Fibroblast of lung (primary cell): ENCODE results near the gene EGR4. TPM values are rescaled to one million over a fixed set of nuclear protein-coding genes. Genes with fewer than 3 reads are reported as not detected.
A peak's percentile ranks its signal among the peaks of the same experiment; 100 is the strongest.

Source experiments
- DNase-seq, 2 donors: peaks; one replicate each; pipeline versions ENCODE4 v3.0.0 to v3.0.0-alpha.2; 2010; ENCODE audit warnings: low read depth in 2 of 2
- H2AFZ ChIP-seq: 2 replicates; pipeline ENCODE4 v1.5.1; 2012; ENCODE audit warnings: low read length, control low read depth, inconsistent platforms
- H3K27ac ChIP-seq: 2 replicates; pipeline ENCODE4 v1.5.1; 2011; ENCODE audit warnings: low read length, control low read depth; ENCODE audit not compliant: insufficient read depth
- H3K27me3 ChIP-seq: 2 replicates; pipeline ENCODE4 v1.5.1; 2011; ENCODE audit warnings: mild to moderate bottlenecking, low read length; ENCODE audit not compliant: control insufficient read depth, insufficient read depth
- H3K36me3 ChIP-seq: 2 replicates; pipeline ENCODE4 v1.5.1; 2011; ENCODE audit warnings: low read length; ENCODE audit not compliant: control insufficient read depth, insufficient read depth
- H3K4me1 ChIP-seq: 2 replicates; pipeline ENCODE4 v1.5.1; 2011; ENCODE audit warnings: low read length; ENCODE audit not compliant: control insufficient read depth, insufficient read depth; ENCODE audit errors: extremely low read depth
- H3K4me2 ChIP-seq: 2 replicates; pipeline ENCODE4 v1.5.1; 2011; ENCODE audit warnings: low read length, control low read depth; ENCODE audit not compliant: insufficient read depth; ENCODE audit errors: extremely low read depth
- H3K4me3 ChIP-seq, 4 experiments: fragments of 200-600 bp in 1 of 4; sonication (generic) in 1 of 4; replicated peaks in 1 of 4; 2 replicates each; pipeline ENCODE4 v1.5.1; 2011 to 2016; ENCODE audit warnings: low read length in 4 of 4, low read depth in 3 of 4, mild to moderate bottlenecking in 3 of 4, control low read depth in 2 of 4, inconsistent platforms in 1 of 4, mixed read lengths in 1 of 4; ENCODE audit not compliant: insufficient read depth in 1 of 4; ENCODE audit errors: control extremely low read depth in 1 of 4
- H3K79me2 ChIP-seq: 2 replicates; pipeline ENCODE4 v1.5.1; 2012; ENCODE audit warnings: mild to moderate bottlenecking, low read length, inconsistent platforms; ENCODE audit not compliant: control insufficient read depth, insufficient read depth
- H3K9ac ChIP-seq: 2 replicates; pipeline ENCODE4 v1.5.1; 2011; ENCODE audit warnings: mild to moderate bottlenecking, low read length, control low read depth; ENCODE audit not compliant: insufficient read depth
- H3K9me3 ChIP-seq: 2 replicates; pipeline ENCODE4 v1.5.1; 2012; ENCODE audit warnings: low read depth, low read length; ENCODE audit not compliant: control insufficient read depth, insufficient read depth
- H4K20me1 ChIP-seq: 2 replicates; pipeline ENCODE4 v1.5.1; 2011; ENCODE audit warnings: low read length; ENCODE audit not compliant: control insufficient read depth, insufficient read depth; ENCODE audit errors: extremely low read depth
- EZH2 ChIP-seq: IDR thresholded peaks from 2 replicates; pipeline ENCODE4 v1.5.1; 2012; ENCODE audit warnings: low read length, control low read depth, mild to moderate bottlenecking; ENCODE audit errors: missing control alignments
- polyA plus RNA-seq, 2 donors: library from polyadenylated mRNA; depleted of rRNA in 1 of 2; stranded (reverse) in 1 of 2; unstranded in 1 of 2; fragments of >200 nt; gene quantifications; 2 replicates each; pipeline ENCODE4 v1.2.1, GENCODE V29; 2011 to 2012; ENCODE audit warnings: missing spikeins in 1 of 2
- total RNA-seq: library from RNA; depleted of rRNA; stranded (reverse); fragments of >200 nt; gene quantifications from 2 replicates; pipeline ENCODE4 v1.2.1, GENCODE V29; 2014
- TF ChIP-seq, protein P1 (sequence below), 2 donors: IDR thresholded peaks in 1 of 2; conservative IDR thresholded peaks in 1 of 2; 1 replicate in 1 of 2; 2 replicates in 1 of 2; pipeline ENCODE4 v1.5.1; 2011 to 2012; ENCODE audit warnings: low read length in 2 of 2, control low read depth in 1 of 2, inconsistent platforms in 1 of 2, low read depth in 1 of 2, mild to moderate bottlenecking in 1 of 2

EGR4 gene
- total and polyA plus RNA-seq, 2 donors (not counting 1 experiment from before 2014, with no cell fraction given), result not detected

DNA sequence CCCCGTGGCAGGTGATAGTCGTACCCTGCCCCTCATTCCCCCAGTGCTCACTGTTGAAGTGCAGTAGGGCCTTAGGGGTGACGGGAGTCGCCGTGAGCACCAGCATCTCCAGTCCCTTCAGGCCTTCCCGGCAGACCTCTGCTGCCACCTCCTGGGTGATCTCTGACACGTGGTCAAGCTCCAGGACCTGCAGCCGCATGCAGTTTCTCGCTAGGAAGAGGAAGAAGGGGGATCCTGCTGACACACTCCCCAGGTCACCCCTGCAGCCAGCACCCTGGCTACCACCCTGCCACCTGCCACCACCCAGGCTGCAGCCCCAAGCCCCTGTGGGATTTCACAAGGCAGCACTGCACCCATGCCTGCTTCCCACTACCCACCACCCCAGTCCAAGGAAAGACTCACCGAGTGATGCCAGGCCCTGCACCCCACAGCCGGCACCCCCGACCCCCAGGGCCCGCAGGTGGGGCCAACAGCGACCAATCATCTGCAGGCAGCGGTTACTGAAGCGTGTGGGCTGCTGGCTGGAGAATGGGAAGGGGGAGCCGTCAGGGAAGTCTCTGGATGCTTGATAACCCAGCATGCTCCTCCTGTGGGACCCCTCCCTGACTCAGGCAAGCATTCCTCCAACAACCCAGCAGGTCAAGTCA is 32.9 kb downstream of the EGR4 start:
- Histone ChIP-seq H3K9me3 (no peaks in the 10 kb centered on the region), H3K4me3 (no peak overlapping the region), H4K20me1 (no peaks in the 10 kb centered on the region), H3K4me1 (no peaks in the 10 kb centered on the region), H2AFZ (no peak overlapping the region), H3K36me3 (no peaks in the 10 kb centered on the region), H3K79me2 (no peaks in the 10 kb centered on the region), H3K4me2 (no peak overlapping the region), H3K9ac (no peak overlapping the region), H3K27me3 (no peaks in the 10 kb centered on the region), H3K27ac (no peak overlapping the region)
- DNase-seq, result peak; percentile 34 to 36
- TF ChIP-seq, protein P1, sequence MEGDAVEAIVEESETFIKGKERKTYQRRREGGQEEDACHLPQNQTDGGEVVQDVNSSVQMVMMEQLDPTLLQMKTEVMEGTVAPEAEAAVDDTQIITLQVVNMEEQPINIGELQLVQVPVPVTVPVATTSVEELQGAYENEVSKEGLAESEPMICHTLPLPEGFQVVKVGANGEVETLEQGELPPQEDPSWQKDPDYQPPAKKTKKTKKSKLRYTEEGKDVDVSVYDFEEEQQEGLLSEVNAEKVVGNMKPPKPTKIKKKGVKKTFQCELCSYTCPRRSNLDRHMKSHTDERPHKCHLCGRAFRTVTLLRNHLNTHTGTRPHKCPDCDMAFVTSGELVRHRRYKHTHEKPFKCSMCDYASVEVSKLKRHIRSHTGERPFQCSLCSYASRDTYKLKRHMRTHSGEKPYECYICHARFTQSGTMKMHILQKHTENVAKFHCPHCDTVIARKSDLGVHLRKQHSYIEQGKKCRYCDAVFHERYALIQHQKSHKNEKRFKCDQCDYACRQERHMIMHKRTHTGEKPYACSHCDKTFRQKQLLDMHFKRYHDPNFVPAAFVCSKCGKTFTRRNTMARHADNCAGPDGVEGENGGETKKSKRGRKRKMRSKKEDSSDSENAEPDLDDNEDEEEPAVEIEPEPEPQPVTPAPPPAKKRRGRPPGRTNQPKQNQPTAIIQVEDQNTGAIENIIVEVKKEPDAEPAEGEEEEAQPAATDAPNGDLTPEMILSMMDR (conservative IDR thresholded peaks at IDR 0.05 in 1 of 2, IDR thresholded peaks at IDR 0.05 in 1 of 2; ENCODE audit: low read depth in 1 of 2, low read length in 2 of 2), result peak; percentile 35 to 45
- TF ChIP-seq EZH2, result no peak

DNA sequence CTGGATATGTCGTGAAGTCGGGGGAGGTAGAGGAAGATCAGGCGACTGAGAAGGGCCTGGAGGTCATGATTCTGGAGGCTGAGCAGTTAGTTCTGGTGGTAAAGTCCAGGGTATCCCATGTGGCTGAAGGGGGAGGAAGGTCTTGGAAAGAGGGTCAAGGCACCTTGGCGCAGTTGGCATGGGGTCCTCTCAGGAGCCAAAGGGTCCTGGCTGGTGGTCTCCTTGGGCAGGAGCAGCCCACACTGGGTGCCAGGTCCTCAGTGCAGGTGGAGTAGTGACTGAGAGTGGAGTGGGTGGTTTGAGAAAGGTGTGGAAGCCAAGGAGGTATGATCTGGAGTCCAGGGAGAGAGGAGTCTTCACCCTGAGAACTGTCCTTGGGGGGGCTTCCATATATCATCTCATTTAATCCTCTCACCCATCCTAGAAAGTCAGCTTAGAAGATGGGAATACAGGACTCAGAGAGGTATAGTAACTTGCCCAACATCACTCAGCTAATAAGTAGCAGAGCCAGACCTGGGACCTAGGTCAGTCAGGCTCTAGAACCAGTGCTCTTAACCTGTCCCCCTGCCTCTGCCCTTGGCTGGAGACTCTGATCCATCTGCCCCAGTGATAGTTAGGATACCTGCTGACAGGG is 33.5 kb downstream of the EGR4 start:
- Histone ChIP-seq H3K9ac (no peak overlapping the region), H2AFZ (no peak overlapping the region), H3K79me2 (no peaks in the 10 kb centered on the region), H3K4me3 (no peak overlapping the region), H3K4me1 (no peaks in the 10 kb centered on the region), H3K36me3 (no peaks in the 10 kb centered on the region), H3K27me3 (no peaks in the 10 kb centered on the region), H3K9me3 (no peaks in the 10 kb centered on the region), H3K27ac (no peak overlapping the region), H4K20me1 (no peaks in the 10 kb centered on the region), H3K4me2 (no peak overlapping the region)
- DNase-seq, result no peak
- no peak for TF ChIP-seq EZH2
- TF ChIP-seq, protein P1 (conservative IDR thresholded peaks at IDR 0.05 in 1 of 2, IDR thresholded peaks at IDR 0.05 in 1 of 2; ENCODE audit: low read depth in 1 of 2, low read length in 2 of 2), result no peak

DNA sequence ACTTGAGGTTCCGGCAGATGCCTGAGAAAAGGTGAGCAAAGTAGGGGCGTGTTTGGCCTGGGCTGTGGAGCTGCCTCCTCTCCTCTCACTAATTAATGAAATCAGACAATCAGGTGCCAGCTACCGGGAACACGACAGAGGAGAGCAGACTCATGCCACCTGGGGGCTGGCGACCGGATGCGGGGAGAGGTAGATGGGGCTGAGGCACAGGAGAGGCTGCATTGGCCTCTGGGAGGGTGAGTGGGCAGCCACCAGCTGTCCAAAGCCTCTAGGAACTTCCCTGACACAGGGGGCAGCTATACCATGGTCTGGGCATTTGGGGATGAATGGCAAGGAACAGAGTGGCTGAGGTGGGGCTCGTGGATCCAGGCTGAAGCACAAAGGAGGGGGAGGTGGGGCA is 34.1 kb downstream of the EGR4 start:
- no peaks in the 10 kb centered on the region for H4K20me1 ChIP-seq
- H3K27ac ChIP-seq, result no peak overlapping the region
- no peaks in the 10 kb centered on the region for H3K27me3 ChIP-seq
- no peak for DNase-seq
- no peaks in the 10 kb centered on the region for H3K36me3 ChIP-seq
- no peak overlapping the region for H3K9ac ChIP-seq
- H3K4me1 ChIP-seq, result no peaks in the 10 kb centered on the region
- H3K79me2 ChIP-seq, result no peaks in the 10 kb centered on the region
- no peak overlapping the region for H3K4me3 ChIP-seq
- no peak overlapping the region for H3K4me2 ChIP-seq
- no peak overlapping the region for H2AFZ ChIP-seq
- TF ChIP-seq EZH2, result no peak
- TF ChIP-seq, protein P1 (conservative IDR thresholded peaks at IDR 0.05 in 1 of 2, IDR thresholded peaks at IDR 0.05 in 1 of 2; ENCODE audit: low read depth in 1 of 2, low read length in 2 of 2), result no peak
- no peaks in the 10 kb centered on the region for H3K9me3 ChIP-seq
